Mesendoderm (in vitro differentiated cells): Measurements from ENCODE around the gene CERS6.

Experiments used
- DNase-seq: peaks from one replicate; pipeline ENCODE4 v3.0.0; 2013
- H2AK5ac ChIP-seq: 2 replicates; pipeline ENCODE4 v1.6.1; 2013; ENCODE audit warnings: low read length, inconsistent platforms
- H2BK120ac ChIP-seq: 2 replicates; pipeline ENCODE4 v1.6.1; 2013; ENCODE audit warnings: low read depth, mild to moderate bottlenecking, low read length, moderate library complexity, mixed read lengths
- H2BK15ac ChIP-seq: replicated peaks from 2 replicates; pipeline ENCODE4 v1.6.1; 2013; ENCODE audit warnings: low read depth, mild to moderate bottlenecking, moderate library complexity
- H2BK5ac ChIP-seq: 2 replicates; pipeline ENCODE4 v1.6.1; 2013; ENCODE audit warnings: low read length, inconsistent platforms
- H3K18ac ChIP-seq: 2 replicates; pipeline ENCODE4 v1.6.1; 2013; ENCODE audit warnings: mild to moderate bottlenecking, low read length, mixed read lengths
- H3K23ac ChIP-seq: one replicate; pipeline ENCODE4 v1.6.1; 2013; ENCODE audit warnings: low read length
- H3K27ac ChIP-seq: 2 replicates; pipeline ENCODE4 v1.5.1; 2013; ENCODE audit warnings: low read depth, mild to moderate bottlenecking, inconsistent platforms, low read length, moderate library complexity
- H3K27me3 ChIP-seq: 2 replicates; pipeline ENCODE4 v1.6.1; 2013; ENCODE audit warnings: low read length, control low read depth, mild to moderate bottlenecking, inconsistent platforms; ENCODE audit not compliant: insufficient read depth, poor library complexity
- H3K36me3 ChIP-seq: 2 replicates; pipeline ENCODE4 v1.6.1; 2013; ENCODE audit warnings: low read length, inconsistent platforms; ENCODE audit not compliant: control insufficient read depth, insufficient read depth
- H3K4ac ChIP-seq: one replicate; pipeline ENCODE4 v1.6.1; 2013; ENCODE audit warnings: low read depth, mild to moderate bottlenecking, low read length, moderate library complexity
- H3K4me1 ChIP-seq: 2 replicates; pipeline ENCODE4 v1.6.1; 2013; ENCODE audit warnings: low read depth, low read length, inconsistent platforms; ENCODE audit not compliant: control insufficient read depth
- H3K4me2 ChIP-seq: 2 replicates; pipeline ENCODE4 v1.6.1; 2013; ENCODE audit warnings: low read length
- H3K4me3 ChIP-seq: 2 replicates; pipeline ENCODE4 v1.5.1; 2013; ENCODE audit warnings: mild to moderate bottlenecking, low read length
- H3K56ac ChIP-seq: one replicate; pipeline ENCODE4 v1.6.1; 2013; ENCODE audit warnings: low read length
- H3K79me1 ChIP-seq: 2 replicates; pipeline ENCODE4 v1.6.1; 2013; ENCODE audit warnings: low read length, inconsistent platforms
- H3K79me2 ChIP-seq: 2 replicates; pipeline ENCODE4 v1.6.1; 2013; ENCODE audit warnings: mild to moderate bottlenecking, low read length; ENCODE audit not compliant: control insufficient read depth, insufficient read depth
- H3K9ac ChIP-seq: 2 replicates; pipeline ENCODE4 v1.6.1; 2013; ENCODE audit warnings: low read length, inconsistent platforms
- H4K5ac ChIP-seq: one replicate; pipeline ENCODE4 v1.6.1; 2013; ENCODE audit warnings: low read length
- H4K8ac ChIP-seq: one replicate; pipeline ENCODE4 v1.6.1; 2013; ENCODE audit warnings: low read depth, mild to moderate bottlenecking, control low read depth, low read length, moderate library complexity
- WGBS: extraction: QIAGEN DNeasy Blood & Tissue Kit; methylation state at CpG from one replicate; pipeline ENCODE4 v1.1.7; 2013; ENCODE audit warnings: low lambda C conversion rate, missing lambda C conversion rate; ENCODE audit not compliant: insufficient coverage; ENCODE audit errors: extremely low coverage; 5-methylcytosine and 5-hydroxymethylcytosine counted together

Gene CERS6

DNA sequence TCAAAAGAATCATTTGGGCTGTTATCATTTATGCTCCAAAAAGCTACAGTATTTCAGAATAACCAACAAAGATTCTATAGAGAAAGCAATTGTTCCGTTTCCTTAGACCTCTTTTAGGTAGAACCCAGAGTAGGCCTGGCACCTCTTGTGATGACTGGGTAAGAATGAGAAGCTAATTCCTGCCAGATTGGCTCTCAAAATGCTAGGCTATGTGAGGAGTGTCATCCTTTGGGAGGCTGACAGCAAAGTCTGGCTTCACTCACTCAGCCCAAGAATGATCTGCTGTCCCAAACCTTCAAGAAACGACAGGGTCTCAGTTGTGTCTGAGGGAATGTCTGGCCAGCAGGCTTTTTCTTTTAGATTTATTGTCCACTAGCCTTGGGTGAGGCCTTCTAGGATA, 4.5 kb downstream of the CERS6 start:
- H3K56ac ChIP-seq, result no peak overlapping the region
- H2BK120ac ChIP-seq, result no peak overlapping the region
- peaks cover 6% of the 10 kb centered on the region for H3K79me1 ChIP-seq
- DNase-seq, result no peak
- no peak overlapping the region for H4K8ac ChIP-seq
- H4K5ac ChIP-seq, result no peak overlapping the region
- no peak overlapping the region for H3K4ac ChIP-seq
- no CpG with 5 or more reads among the region's 2 CpGs for WGBS
- no peak overlapping the region for H2BK5ac ChIP-seq
- H3K4me3 ChIP-seq, result no peak overlapping the region
- no peaks in the 10 kb centered on the region for H3K27me3 ChIP-seq
- no peak overlapping the region for H2AK5ac ChIP-seq
- no peak overlapping the region for H2BK15ac ChIP-seq
- H3K23ac ChIP-seq, result no peak overlapping the region
- no peak overlapping the region for H3K9ac ChIP-seq
- no peak overlapping the region for H3K18ac ChIP-seq
- no peaks in the 10 kb centered on the region for H3K4me1 ChIP-seq
- peaks cover 42% of the 10 kb centered on the region for H3K79me2 ChIP-seq
- no peaks in the 10 kb centered on the region for H3K36me3 ChIP-seq
- H3K4me2 ChIP-seq, result no peak overlapping the region
- no peak overlapping the region for H3K27ac ChIP-seq

GRCh38 chr2:168461178-168461941, 5.3 kb downstream of the CERS6 start:
- H3K18ac ChIP-seq, result no peak overlapping the region
- no peak for DNase-seq
- peaks cover 3% of the 10 kb centered on the region for H3K4me1 ChIP-seq

GRCh38 chr2:168461942-168462331, 5.9 kb downstream of the CERS6 start:
- Histone ChIP-seq H3K9ac (no peak overlapping the region), H3K4ac (no peak overlapping the region), H2BK5ac (no peak overlapping the region), H4K8ac (no peak overlapping the region), H3K4me2 (no peak overlapping the region), H3K79me1 (peaks cover 6% of the 10 kb centered on the region), H3K56ac (no peak overlapping the region), H2BK15ac (no peak overlapping the region), H3K27ac (no peak overlapping the region), H3K4me1 (peaks cover 3% of the 10 kb centered on the region), H3K79me2 (peaks cover 41% of the 10 kb centered on the region), H3K23ac (no peak overlapping the region), H2AK5ac (no peak overlapping the region), H3K18ac (no peak overlapping the region), H4K5ac (no peak overlapping the region), H2BK120ac (no peak overlapping the region), H3K36me3 (no peaks in the 10 kb centered on the region), H3K4me3 (no peak overlapping the region), H3K27me3 (no peaks in the 10 kb centered on the region)
- WGBS, result no CpG with 5 or more reads among the region's 2 CpGs
- DNase-seq, result no peak

More at GRCh38 chr2:168461178-168461941, 5.3 kb downstream of the CERS6 start:
- H3K79me2 ChIP-seq, result peaks cover 42% of the 10 kb centered on the region
- H2BK5ac ChIP-seq, result no peak overlapping the region
- H3K56ac ChIP-seq, result no peak overlapping the region
- H3K36me3 ChIP-seq, result no peaks in the 10 kb centered on the region
- no peak overlapping the region for H2AK5ac ChIP-seq
- H4K5ac ChIP-seq, result no peak overlapping the region
- H3K4ac ChIP-seq, result no peak overlapping the region
- H2BK120ac ChIP-seq, result no peak overlapping the region
- no peak overlapping the region for H4K8ac ChIP-seq
- peaks cover 6% of the 10 kb centered on the region for H3K79me1 ChIP-seq
- no peak overlapping the region for H3K23ac ChIP-seq
- no peak overlapping the region for H3K4me3 ChIP-seq
- H3K9ac ChIP-seq, result no peak overlapping the region
- WGBS, result no CpG with 5 or more reads among the region's 2 CpGs
- no peak overlapping the region for H3K27ac ChIP-seq
- no peaks in the 10 kb centered on the region for H3K27me3 ChIP-seq
- H2BK15ac ChIP-seq, result no peak overlapping the region
- no peak overlapping the region for H3K4me2 ChIP-seq

DNA sequence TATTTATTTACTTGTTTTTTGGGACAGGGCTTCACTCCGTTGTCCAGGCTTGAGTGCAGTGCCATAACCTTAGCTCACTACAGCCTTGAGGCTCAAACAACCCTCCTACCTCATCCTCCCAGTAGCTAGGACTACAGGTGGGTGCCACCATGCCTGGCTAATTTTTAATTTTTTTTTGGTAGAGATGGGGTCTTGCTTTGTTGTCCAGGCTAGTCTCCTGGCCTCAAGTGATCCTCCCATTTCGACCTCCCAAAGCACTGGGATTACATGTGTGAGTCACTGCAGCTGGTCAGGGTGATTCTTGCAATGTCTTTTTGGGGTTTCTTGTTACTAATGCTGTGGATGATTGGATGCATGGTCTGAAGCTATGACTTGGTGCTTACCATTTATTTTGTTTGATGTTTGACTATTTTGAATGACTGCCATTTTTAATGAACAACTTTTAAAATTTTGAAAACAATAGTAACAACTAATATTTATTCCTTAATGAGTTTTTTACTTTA, 6.5 kb downstream of the CERS6 start:
- Histone ChIP-seq H3K4me2 (no peak overlapping the region), H3K27ac (no peak overlapping the region), H3K36me3 (no peaks in the 10 kb centered on the region), H4K5ac (no peak overlapping the region), H3K4me1 (peaks cover 7% of the 10 kb centered on the region), H2BK120ac (no peak overlapping the region), H2AK5ac (no peak overlapping the region), H3K4ac (no peak overlapping the region), H3K23ac (no peak overlapping the region), H4K8ac (no peak overlapping the region), H3K18ac (no peak overlapping the region), H3K4me3 (no peak overlapping the region), H3K27me3 (no peaks in the 10 kb centered on the region), H3K9ac (no peak overlapping the region), H3K79me2 (peaks cover 35% of the 10 kb centered on the region), H2BK15ac (no peak overlapping the region), H3K79me1 (peaks cover 8% of the 10 kb centered on the region), H3K56ac (no peak overlapping the region), H2BK5ac (no peak overlapping the region)
- no CpG with 5 or more reads among the region's 2 CpGs for WGBS
- DNase-seq, result no peak

DNA sequence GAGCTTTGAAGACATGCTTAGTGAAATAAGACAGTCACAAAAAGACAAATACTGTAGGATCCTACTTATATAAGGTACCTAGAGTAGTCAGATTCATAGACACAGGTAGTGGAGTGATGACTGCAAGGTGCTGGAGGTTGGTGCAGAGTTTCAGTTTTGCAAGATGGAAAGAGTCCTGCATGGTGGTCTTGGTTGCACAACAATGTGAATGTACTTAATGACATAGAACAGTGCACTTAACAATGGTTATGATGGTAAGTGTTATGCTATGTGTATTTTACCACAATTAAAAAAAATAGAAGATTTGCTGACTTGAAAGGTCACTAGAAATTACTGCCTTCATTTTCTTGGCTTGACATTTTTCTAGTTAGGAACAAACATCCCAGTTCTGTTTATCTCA, 9.5 kb downstream of the CERS6 start:
- H3K79me2 ChIP-seq, result peaks cover 32% of the 10 kb centered on the region
- no peaks in the 10 kb centered on the region for H3K27me3 ChIP-seq
- DNase-seq, result no peak
- H3K4ac ChIP-seq, result no peak overlapping the region
- H4K5ac ChIP-seq, result no peak overlapping the region
- H3K4me1 ChIP-seq, result peaks cover 11% of the 10 kb centered on the region
- H3K18ac ChIP-seq, result no peak overlapping the region
- H3K4me2 ChIP-seq, result no peak overlapping the region
- no peak overlapping the region for H3K4me3 ChIP-seq
- H3K27ac ChIP-seq, result no peak overlapping the region
- no peak overlapping the region for H2AK5ac ChIP-seq
- no peak overlapping the region for H2BK120ac ChIP-seq
- no peak overlapping the region for H4K8ac ChIP-seq
- H3K9ac ChIP-seq, result no peak overlapping the region
- H3K56ac ChIP-seq, result no peak overlapping the region
- H3K23ac ChIP-seq, result no peak overlapping the region
- no peak overlapping the region for H2BK5ac ChIP-seq
- H2BK15ac ChIP-seq, result no peak overlapping the region
- H3K36me3 ChIP-seq, result no peaks in the 10 kb centered on the region
- peaks cover 16% of the 10 kb centered on the region for H3K79me1 ChIP-seq
